GM18861 (cell line): ENCODE measurements around the gene TANC1.

Experiments used
- ATAC-seq: cut with Tn5 transposase; IDR thresholded peaks from one replicate; pipeline ENCODE4 v1.9.1; 2021; ENCODE audit not compliant: unreplicated experiment

TANC1 gene

DNA sequence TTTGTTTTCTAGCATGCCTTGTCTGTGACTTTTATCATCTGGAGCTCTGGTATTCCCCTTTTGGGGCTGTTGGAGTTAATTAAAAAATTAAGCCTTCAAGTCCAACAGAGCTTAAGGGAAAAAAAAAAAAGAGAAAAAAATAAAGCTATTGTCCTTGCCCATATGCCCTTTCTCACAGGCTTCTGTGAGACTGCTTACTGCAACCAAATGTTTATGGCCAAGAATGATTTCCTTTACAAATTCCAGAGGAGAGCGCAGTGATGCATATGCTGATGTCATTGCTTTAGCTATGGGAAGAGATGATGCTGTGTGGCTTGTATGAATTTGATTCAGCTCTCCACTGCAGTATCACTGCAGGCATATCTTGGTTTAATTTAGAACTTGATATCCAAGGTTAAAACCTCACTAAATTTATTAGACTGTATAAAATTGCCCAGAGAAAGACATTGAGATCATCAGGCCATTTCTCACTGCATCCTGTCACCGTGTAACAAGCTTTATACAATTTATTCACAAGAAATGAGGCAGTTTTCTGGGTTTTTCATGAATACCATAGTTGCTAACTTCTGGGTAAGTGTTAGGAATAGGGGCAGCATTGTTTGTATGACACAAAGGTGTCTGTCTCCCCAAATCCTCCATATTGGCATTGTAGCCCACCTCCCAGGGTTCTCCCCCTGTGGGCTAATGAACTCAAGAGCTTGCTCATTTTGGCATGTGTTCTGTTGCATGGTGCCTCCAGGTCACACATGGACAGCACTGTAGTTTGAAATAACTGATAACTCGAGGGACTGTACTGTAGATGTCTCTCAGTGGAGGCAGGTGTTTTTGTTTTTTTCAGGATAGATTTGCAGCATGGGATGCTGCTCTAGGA lies 85.0 kb downstream of the TANC1 start:
- no peak for ATAC-seq

DNA sequence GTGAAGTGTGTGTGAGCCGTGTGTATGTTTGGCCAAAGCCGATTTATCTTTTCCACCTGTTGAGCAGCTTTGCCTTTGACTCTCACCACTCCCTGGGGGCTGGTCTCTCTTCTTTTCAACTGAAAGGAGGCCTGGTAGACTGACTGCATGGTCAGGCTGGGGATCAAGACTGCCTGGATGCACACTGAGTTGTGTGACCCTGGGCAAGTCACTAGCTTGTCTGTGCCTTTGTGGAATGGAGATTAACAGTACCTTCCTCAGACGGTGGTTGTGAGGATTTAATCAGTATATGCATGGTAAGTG lies 85.5 kb downstream of the TANC1 start:
- ATAC-seq, result no peak

DNA sequence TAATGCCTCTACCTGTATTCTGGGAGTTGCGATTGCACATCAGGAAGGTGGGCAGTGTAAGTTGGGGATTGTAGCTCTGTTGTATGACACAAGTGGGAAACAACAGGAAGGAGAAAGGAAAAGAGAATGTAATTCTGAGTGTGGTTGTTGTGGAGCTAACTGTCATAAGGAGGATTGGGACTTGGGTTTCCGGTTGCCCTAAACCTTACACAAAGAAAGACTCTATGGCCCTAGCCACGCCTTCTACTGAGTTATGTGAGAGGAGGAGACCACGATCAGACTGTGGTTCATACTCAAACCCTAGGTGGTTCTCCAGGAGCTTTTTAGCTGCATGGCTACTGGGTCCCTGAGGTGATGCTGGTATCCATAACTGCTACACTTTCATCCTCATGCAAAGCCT lies 86.5 kb downstream of the TANC1 start:
- no peak for ATAC-seq

DNA sequence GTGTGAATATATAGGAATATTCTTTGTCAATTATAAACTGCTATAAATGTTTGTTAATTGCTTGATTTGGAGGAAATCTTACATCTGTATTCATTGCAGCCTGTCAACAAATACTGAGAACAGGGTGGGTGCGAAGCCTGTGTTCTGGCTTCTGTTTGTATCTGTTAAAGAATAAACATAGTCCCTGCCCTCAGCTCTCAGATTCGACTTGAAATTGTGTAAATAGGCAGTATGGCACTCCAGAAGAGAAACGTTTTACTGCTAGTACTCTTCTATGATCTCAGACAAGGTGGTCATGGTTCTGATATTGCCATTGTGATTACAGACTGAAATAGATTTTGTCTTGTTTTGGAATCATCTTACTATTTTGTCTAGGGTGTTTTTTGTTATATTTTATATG lies 92.1 kb downstream of the TANC1 start:
- ATAC-seq, result no peak

DNA sequence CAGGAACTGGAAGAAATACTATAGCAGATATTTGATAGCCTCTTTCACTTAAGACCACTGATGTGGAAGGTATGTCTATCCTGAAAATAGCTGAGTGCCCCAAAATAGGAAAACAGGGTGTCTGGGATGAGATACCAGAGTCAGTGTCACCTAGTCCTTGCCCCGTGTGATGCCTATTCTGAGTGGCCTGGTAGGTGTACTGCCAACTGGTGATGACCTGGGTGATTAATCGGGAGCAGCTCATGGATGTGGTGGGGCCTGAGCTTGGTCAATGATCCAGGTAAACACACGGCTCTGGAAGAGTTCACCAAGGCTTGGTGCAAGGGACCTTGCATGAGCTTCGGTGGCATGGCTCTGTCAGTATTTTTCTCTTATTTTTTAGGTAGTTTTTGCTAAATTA lies 95.2 kb downstream of the TANC1 start:
- ATAC-seq, result no peak

DNA sequence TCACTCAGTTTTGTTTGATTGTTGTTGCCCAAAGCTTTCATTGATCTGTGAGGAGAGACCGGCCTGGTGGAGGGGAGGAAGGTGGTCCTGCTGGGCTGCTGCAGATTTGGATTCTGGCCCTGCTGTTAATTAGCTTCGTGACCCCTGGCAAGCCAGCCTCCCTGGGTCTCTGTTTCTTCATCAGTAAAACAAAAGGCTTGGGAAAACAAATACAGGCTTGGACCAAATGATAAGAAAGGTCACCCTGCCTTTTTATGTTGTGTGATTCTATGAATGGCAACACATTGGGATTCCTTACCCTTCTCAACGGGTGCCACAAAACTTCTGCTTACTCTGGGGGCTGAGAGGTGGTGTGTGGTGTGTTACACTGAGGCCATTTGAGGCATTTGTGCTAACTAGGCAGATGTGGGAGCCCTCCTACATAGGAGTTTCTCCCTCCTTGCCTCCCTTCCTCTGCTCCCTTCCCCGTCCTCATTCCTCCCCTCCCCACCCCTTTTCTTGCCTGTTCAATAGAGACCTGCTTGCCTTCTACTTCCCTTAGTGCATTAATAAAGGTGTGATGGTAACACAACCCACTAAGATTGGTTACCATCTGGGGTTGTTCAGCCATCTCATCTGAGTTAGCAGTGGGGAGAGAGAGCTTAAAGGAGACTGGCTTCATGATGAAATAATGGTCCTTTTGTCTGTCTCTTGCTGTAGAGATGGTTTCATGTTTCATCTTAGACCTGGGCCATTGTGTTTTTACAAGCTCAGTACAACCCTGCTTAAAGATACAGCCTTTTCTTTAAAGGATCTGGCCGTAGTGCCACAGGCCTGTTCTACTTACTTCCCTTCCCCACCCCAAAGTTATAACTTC lies 96.2 kb downstream of the TANC1 start:
- ATAC-seq, result no peak

DNA sequence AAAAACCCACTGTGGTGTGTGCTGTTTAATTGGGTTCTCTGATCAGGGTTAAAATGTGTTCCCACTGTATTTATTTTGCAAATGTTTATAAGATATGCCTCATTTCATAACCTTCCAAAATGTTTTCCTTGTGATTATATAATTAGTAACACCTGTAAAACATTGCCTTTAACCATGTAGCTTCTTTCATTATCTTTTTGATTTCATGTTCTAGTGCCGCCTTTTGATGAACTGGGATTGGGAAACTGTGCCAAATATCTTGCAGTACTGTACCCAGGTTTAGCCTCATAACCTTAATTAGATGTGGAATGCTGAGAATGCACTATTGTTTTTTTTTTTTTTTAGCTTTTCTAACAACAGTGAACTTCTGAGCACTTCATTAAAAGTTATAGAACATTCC lies 96.9 kb downstream of the TANC1 start:
- no peak for ATAC-seq

DNA sequence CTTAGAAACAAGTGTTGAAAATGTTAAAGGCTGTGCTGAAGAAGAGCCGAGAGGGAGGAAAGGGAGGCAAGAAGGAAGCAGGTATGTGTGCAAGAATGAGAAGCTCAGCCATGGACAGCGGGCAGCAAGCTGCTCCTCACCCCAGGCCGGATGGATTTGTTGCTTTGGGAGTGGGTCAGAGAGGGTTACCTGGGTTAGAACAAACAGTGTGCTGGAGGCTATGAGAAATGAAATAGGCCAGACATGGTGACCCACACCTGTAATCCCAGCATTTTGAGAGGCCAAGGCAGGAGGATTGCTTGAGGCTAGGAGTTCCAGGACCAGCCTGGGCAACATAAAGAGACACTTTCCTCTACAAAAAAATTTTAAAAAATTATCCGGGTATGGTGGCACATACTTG lies 97.5 kb downstream of the TANC1 start:
- ATAC-seq, result no peak

DNA sequence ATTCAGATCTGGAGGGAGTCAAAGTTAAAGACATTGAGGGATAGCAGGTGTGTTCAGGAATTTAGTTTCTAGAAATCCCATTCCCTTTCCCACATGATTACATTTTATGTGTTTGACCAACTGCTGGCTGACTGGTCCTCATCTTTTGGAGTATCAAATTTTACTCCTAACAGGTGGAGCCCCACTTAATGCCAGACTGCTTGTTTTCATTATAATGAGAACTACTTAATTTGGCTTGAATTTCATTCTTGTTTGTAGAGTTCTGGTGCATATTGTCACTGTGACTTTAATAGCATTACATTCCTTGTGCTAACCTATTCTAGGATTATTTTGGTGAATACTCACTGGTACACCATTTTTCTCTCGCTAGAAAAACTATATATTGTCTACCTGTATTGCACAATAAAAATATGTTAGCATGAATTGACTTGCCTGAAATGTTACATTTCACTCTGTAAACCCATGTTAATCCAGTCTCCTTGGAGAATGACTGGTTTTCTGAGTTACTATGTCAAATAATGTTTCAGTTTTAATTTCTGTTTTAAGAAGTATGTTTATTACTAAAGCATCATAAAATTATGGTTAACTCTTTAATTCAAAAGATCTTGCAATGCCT lies 98.2 kb downstream of the TANC1 start:
- ATAC-seq, result no peak

DNA sequence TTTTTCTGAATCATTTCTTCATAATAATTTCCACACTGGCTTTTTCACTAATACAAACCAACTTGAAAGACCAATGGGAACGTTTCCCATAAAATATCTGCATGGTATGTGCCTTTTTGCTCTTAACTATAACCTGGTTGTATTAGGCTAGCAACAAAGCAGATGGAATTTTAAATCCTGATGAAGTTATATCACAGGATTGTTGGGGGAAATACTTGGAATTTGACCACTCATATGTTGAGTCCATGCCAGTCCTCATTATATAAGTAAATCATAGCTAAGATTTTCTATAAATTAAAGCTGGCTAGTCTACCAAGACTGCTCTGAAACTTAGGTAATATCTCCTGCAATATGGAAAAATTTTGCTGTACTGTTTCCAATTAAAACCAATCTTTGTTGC lies 99.5 kb downstream of the TANC1 start:
- no peak for ATAC-seq

DNA sequence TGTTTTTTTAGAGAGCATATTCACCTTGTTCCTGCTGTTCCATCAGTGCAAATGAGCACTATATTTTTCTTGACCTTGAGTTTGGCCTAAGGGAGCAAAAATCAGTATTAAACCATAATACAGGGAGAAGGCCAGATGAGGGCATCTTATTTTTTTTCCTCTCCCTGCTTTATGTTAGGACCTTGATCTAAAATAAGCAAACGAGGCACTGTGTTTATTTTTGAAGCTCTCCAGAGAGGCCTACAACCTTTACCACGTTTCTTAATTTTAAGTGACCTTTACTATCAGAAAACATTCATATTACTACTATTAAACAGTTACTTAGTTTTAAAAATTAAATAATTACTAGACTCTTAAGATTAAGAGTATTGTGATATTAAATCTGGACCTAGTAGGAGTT lies 100.8 kb downstream of the TANC1 start:
- no peak for ATAC-seq

DNA sequence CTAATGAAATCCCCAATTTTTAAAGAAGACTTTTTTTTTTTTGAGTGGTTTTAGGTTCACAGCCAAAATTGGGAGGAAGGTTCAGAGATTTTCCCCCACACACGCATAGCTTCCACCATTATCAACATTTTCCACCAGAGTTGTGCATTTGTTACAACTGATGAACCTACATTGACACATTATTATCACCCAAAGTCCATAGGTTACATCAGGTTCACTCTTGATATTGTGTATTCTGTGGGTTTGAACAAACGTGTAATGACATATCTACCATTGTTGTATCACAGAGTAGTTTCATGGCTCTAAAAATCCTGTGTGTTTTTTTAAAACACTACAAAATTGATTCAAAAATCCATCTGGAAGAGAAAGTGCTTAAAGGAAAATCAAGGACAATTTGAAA lies 101.8 kb downstream of the TANC1 start:
- ATAC-seq, result no peak

DNA sequence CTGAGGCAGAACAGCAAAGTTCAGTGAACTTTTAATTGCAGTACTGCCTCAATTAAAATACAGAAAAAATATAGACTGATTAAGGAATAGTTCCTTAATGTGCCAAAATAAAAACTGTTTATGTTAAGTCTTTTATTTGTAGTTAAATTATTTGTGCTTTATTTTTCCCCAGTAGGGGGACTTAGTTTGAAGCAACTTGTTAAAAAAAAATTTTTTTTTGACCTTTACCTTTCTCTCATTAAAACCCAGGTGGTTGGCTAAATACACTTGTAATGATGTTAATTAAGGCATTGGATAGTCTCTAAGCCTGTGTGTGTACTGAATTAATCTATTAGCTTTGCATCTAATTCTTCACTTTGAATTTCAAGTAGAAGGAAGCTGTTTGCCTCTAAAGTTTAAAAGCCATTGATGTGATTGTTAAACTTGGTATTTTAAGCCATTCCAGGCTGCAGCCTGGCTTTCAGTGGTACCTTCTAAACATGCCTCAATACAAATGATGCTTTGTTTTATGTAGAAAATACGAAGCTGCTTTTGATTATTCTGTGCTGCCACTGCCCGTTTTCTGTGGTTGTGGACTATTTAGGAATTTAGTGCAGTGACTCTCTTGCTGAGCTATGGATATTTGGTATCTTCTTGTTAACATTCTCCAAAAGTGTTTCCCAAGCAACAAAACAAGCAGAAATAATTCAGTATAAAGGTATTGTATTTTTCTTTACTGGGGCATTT lies 102.9 kb downstream of the TANC1 start:
- ATAC-seq, result no peak

DNA sequence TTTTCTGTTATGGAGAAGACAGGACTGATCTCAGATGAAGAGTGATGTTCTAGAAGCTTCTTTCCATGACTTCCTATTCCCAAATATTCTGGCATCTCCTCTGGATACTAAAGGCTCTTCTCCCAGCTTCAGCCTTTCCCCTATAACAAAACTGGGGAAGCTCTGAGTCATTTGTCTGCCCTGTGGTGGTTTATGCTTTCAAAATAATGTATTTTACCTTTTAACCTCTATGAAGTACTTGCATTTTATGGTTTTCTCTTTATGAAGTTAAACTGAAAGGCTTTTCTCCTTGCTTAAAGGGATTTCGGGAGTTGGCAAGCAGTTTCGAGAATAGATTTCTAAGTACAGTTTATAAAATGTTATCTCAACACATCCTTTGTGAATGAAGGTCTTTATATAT lies 104.4 kb downstream of the TANC1 start:
- ATAC-seq, result no peak

DNA sequence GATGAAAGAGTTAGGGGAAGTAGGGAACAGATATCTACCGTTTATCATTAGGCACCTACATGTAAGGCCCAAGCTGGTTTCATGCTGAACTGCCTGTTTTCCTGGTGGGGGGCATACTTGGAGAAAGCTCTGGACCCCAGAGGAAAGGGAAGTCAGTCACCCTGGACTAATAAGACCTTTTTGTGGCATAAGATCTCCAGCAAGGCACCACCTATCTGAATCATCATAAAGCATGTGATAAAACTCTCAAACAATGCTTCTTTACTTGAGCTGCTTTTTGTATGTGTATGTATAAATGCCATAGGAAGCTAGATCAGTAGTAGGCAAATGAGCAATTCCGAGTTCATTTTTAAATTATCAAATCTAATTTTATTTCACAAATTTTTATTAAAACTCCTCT lies 104.8 kb downstream of the TANC1 start:
- ATAC-seq, result no peak

DNA sequence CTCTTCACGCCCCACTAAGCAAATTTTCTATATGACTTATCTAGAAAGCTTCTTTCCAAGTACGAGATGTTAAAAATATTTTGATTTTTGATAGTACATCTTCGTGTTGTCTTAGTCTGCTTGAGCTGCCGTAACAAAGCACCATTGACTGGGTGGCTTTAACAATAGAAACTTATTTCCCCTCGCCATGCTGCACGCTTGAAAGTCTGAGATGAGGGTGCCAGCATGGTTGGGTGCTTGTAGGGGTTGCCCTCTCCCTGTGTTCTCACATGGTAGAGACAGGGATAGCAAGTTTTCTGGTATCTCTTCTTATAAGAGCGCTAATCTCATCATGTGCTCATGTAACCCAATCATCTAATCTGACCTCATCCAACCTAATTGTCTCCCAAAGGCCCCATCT lies 106.2 kb downstream of the TANC1 start:
- ATAC-seq, result no peak

DNA sequence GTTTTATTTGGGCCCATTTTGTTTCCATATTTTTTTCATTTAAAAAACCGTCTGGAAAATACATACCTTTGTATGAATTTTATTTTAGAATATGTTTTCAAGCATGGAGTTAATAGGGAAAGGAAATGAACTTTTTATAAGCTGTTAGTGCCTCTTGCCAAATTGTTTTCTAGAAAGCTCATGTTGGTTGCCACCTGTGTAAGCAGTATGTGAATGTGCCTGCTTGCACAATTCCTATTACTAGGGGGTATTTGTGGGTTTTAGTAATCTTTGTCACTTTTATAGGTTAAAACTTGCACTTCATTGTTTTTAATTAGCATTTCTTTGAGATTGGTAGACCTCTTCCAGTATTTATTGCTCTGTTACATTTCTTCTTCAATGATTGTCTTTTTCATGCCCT lies 107.3 kb downstream of the TANC1 start:
- ATAC-seq, result no peak

DNA sequence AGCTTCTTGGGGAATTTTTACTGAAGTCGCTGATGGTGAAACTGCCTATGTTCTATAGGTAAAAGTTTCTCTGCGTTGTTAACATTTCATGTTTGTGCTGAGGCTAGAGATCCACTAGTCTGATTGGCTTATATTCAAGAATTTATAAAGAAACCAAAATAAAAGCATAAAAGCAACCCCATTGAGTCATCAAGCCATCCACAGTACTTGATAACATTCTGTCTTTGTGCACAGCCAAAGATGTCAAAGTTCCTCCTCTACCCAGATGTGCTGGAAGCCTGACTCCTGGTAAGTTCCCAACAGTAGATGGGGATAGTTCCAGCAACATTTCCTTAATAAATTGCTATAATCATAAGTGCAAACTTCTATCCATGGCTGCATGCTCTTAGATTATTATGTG lies 107.8 kb downstream of the TANC1 start:
- ATAC-seq, result no peak

DNA sequence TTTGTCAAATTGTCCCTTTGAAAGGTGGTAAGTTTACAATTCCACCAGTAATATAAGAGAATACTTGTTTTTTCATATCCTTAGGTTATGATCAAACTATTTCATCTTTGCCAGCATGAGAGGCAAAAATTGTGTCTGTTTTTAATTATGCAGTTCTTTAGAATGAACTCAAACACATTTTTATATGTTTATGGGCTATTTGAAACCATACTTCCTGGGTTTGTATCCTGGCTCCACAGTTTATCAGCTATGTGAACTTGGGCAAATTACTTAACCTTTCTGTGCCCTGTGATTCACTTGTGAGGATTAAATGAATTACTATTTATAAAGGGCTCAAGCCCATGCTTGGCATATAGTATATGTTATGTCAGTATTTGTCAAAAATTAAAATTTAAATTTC lies 109.4 kb downstream of the TANC1 start:
- ATAC-seq, result no peak

DNA sequence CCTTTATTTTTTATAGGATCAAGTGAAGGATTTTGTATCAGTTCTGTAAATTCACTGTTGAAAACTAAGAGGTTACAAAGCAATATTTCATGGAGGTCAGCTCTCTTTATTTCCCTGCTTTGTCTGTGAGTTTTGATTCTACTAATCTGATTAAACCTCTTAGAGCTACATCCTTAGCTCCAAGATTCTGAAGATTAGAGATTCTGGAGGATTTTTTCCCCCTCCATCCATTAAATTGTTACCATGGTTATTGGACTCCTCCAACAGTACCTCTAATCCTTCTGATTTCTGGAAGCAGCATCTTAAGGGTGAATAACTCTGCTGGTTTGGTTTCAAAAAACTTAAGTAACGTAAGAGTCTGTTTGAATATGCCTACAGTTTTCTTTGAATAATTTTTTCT lies 110.0 kb downstream of the TANC1 start:
- ATAC-seq, result no peak

DNA sequence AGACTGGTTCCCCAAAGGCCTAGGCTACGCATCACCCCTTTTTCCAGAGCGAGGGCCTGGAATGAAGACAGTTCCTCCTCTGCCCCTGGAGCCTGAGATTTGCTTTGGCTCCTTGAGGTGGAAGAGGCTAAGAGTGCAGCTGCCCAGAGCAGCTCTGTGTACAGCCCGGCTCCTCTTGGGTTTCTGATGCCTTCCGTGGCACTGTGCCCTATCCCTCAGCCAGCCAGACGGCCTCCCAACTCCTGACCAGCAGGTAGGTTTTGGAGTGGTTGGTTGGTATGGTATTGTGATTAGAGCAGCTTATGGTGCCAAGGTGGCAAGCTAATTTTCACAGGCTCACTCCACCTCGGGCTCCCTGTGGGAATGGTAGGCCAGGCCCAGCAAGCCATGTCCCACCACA lies 112.2 kb downstream of the TANC1 start:
- ATAC-seq, result no peak
